SJSA1 (cell line): ENCODE results near the gene GNLY. TPM values are rescaled to one million over a fixed set of nuclear protein-coding genes. Genes with fewer than 3 reads are reported as not detected.

ENCODE experiments used
- DNase-seq, 2 experiments: peaks; one replicate each; pipeline ENCODE4 v3.0.0-alpha.2; 2015 to 2020; ENCODE audit warnings: low spot score in 2 of 2, low read depth in 1 of 2
- H3K27ac ChIP-seq: fragments of 250-450 bp; sonication (Bioruptor Pico); 2 replicates; pipeline ENCODE4 v1.5.1; 2020; ENCODE audit warnings: mild to moderate bottlenecking, moderate library complexity
- H3K27me3 ChIP-seq: fragments of 250-450 bp; sonication (Bioruptor Pico); replicated peaks from 2 replicates; pipeline ENCODE4 v1.5.1; 2020; ENCODE audit warnings: mild to moderate bottlenecking, moderate library complexity
- H3K36me3 ChIP-seq: fragments of 250-450 bp; sonication (Bioruptor Pico); 2 replicates; pipeline ENCODE4 v1.5.1; 2020; ENCODE audit warnings: mild to moderate bottlenecking
- H3K4me1 ChIP-seq: fragments of 250-450 bp; sonication (Bioruptor Pico); replicated peaks from 2 replicates; pipeline ENCODE4 v1.6.1; 2021; ENCODE audit warnings: mild to moderate bottlenecking
- H3K4me3 ChIP-seq: fragments of 250-450 bp; sonication (Bioruptor Pico); 2 replicates; pipeline ENCODE4 v1.5.1; 2020; ENCODE audit warnings: mild to moderate bottlenecking
- H3K9me3 ChIP-seq: fragments of 250-450 bp; sonication (Bioruptor Pico); replicated peaks from 2 replicates; pipeline ENCODE4 v1.5.1; 2020; ENCODE audit warnings: mild to moderate bottlenecking
- total RNA-seq: library from RNA; depleted of rRNA; stranded (reverse); fragments of >200 nt; shearing (Covaris generic); gene quantifications from 2 replicates; pipeline ENCODE4 v1.2.3, GENCODE V29; 2014

GNLY gene
- total RNA-seq, 1 experiment from 2014 or later = not detected

GRCh38 chr2:85714841-85715240, 20.7 kb downstream of the GNLY start:
- H3K36me3 ChIP-seq = no peaks in the 10 kb centered on the region
- no peak for DNase-seq
- 0 out of 2 replicates have a peak, but pooled peaks cover 2% of the 10 kb centered on the region for H3K9me3 ChIP-seq
- no peak overlapping the region for H3K27ac ChIP-seq
- H3K4me3 ChIP-seq = no peak overlapping the region
- H3K4me1 ChIP-seq = peaks cover 27% of the 10 kb centered on the region
- no peaks in the 10 kb centered on the region for H3K27me3 ChIP-seq

- H3K27ac ChIP-seq = no peak overlapping the region
- H3K4me3 ChIP-seq = no peak overlapping the region
- H3K9me3 ChIP-seq = 0 out of 2 replicates have a peak, but pooled peaks cover 2% of the 10 kb centered on the region
- no peaks in the 10 kb centered on the region for H3K27me3 ChIP-seq
- DNase-seq = no peak
- H3K36me3 ChIP-seq = no peaks in the 10 kb centered on the region
- peaks cover 14% of the 10 kb centered on the region for H3K4me1 ChIP-seq
These were observed 22.3 kb downstream of the GNLY start for GRCh38 chr2:85716346-85716914.

- Histone ChIP-seq H3K4me1 (peaks cover 10% of the 10 kb centered on the region), H3K36me3 (no peaks in the 10 kb centered on the region), H3K4me3 (no peak overlapping the region), H3K27me3 (no peaks in the 10 kb centered on the region), H3K27ac (no peak overlapping the region), H3K9me3 (0 out of 2 replicates have a peak, but pooled peaks cover 2% of the 10 kb centered on the region)
- DNase-seq = no peak
These were observed 23.3 kb downstream of the GNLY start for GRCh38 chr2:85717308-85718008.

- peaks cover 10% of the 10 kb centered on the region for H3K4me1 ChIP-seq
- no peaks in the 10 kb centered on the region for H3K36me3 ChIP-seq
- H3K4me3 ChIP-seq = no peak overlapping the region
- H3K27me3 ChIP-seq = no peaks in the 10 kb centered on the region
- H3K9me3 ChIP-seq = 0 out of 2 replicates have a peak, but pooled peaks cover 2% of the 10 kb centered on the region
- no peak overlapping the region for H3K27ac ChIP-seq
- DNase-seq = no peak
These were observed 23.8 kb downstream of the GNLY start for GRCh38 chr2:85718009-85718391.

- no peak for DNase-seq
- Histone ChIP-seq H3K4me1 (peaks cover 10% of the 10 kb centered on the region), H3K36me3 (no peaks in the 10 kb centered on the region), H3K27me3 (no peaks in the 10 kb centered on the region), H3K9me3 (0 out of 2 replicates have a peak, but pooled peaks cover 2% of the 10 kb centered on the region), H3K27ac (no peak overlapping the region), H3K4me3 (no peak overlapping the region)
These were observed 24.8 kb downstream of the GNLY start for GRCh38 chr2:85718885-85719492.

GRCh38 chr2:85719609-85720240, 25.6 kb downstream of the GNLY start:
- Histone ChIP-seq H3K4me1 (peaks cover 9% of the 10 kb centered on the region), H3K36me3 (no peaks in the 10 kb centered on the region), H3K4me3 (no peak overlapping the region), H3K27me3 (no peaks in the 10 kb centered on the region), H3K9me3 (0 out of 2 replicates have a peak, but pooled peaks cover 1% of the 10 kb centered on the region), H3K27ac (no peak overlapping the region)
- no peak for DNase-seq

- Histone ChIP-seq H3K4me3 (no peak overlapping the region), H3K4me1 (peaks cover 7% of the 10 kb centered on the region), H3K9me3 (no peaks in the 10 kb centered on the region), H3K27me3 (no peaks in the 10 kb centered on the region), H3K27ac (no peak overlapping the region), H3K36me3 (no peaks in the 10 kb centered on the region)
- DNase-seq = no peak
These were observed 26.4 kb downstream of the GNLY start for GRCh38 chr2:85720533-85720932.

GRCh38 chr2:85721641-85722040, 27.5 kb downstream of the GNLY start:
- H3K9me3 ChIP-seq = no peaks in the 10 kb centered on the region
- H3K27me3 ChIP-seq = no peaks in the 10 kb centered on the region
- H3K4me3 ChIP-seq = no peak overlapping the region
- H3K27ac ChIP-seq = no peak overlapping the region
- peaks cover 7% of the 10 kb centered on the region for H3K4me1 ChIP-seq
- no peak for DNase-seq
- no peaks in the 10 kb centered on the region for H3K36me3 ChIP-seq

GRCh38 chr2:85722519-85722918, 28.4 kb downstream of the GNLY start:
- DNase-seq = no peak
- Histone ChIP-seq H3K36me3 (no peaks in the 10 kb centered on the region), H3K4me3 (no peak overlapping the region), H3K27me3 (no peaks in the 10 kb centered on the region; the same call in 1 of the 2 replicates), H3K27ac (no peak overlapping the region), H3K9me3 (no peaks in the 10 kb centered on the region), H3K4me1 (peaks cover 5% of the 10 kb centered on the region)

GRCh38 chr2:85723707-85724360, 29.7 kb downstream of the GNLY start:
- Histone ChIP-seq H3K27me3 (no peaks in the 10 kb centered on the region; the same call in 1 of the 2 replicates), H3K9me3 (no peaks in the 10 kb centered on the region), H3K4me3 (no peak overlapping the region), H3K27ac (no peak overlapping the region), H3K4me1 (peaks cover under 1% of the 10 kb centered on the region; the same call in 1 of the 2 replicates), H3K36me3 (no peaks in the 10 kb centered on the region)
- DNase-seq = no peak

GRCh38 chr2:85724731-85725181, 30.6 kb downstream of the GNLY start:
- no peaks in the 10 kb centered on the region for H3K9me3 ChIP-seq
- no peak overlapping the region for H3K27ac ChIP-seq
- no peak for DNase-seq
- no peaks in the 10 kb centered on the region for H3K36me3 ChIP-seq
- peaks cover 5% of the 10 kb centered on the region; the same call in 1 of the 2 replicates for H3K4me1 ChIP-seq
- H3K27me3 ChIP-seq = no peaks in the 10 kb centered on the region; the same call in 1 of the 2 replicates
- no peak overlapping the region for H3K4me3 ChIP-seq

GRCh38 chr2:85725451-85725850, 31.3 kb downstream of the GNLY start:
- no peak overlapping the region for H3K4me3 ChIP-seq
- H3K27me3 ChIP-seq = no peaks in the 10 kb centered on the region; the same call in 1 of the 2 replicates

GRCh38 chr2:85727798-85728197, 33.6 kb downstream of the GNLY start:
- no peak overlapping the region for H3K27ac ChIP-seq
- no peak for DNase-seq

More at GRCh38 chr2:85725451-85725850, 31.3 kb downstream of the GNLY start:
- no peaks in the 10 kb centered on the region for H3K9me3 ChIP-seq
- no peaks in the 10 kb centered on the region for H3K36me3 ChIP-seq
- H3K27ac ChIP-seq = no peak overlapping the region
- peaks cover 5% of the 10 kb centered on the region; the same call in 1 of the 2 replicates for H3K4me1 ChIP-seq
- no peak for DNase-seq

More at GRCh38 chr2:85727798-85728197, 33.6 kb downstream of the GNLY start:
- Histone ChIP-seq H3K27me3 (no peaks in the 10 kb centered on the region; the same call in 1 of the 2 replicates), H3K9me3 (no peaks in the 10 kb centered on the region), H3K4me1 (peaks cover 5% of the 10 kb centered on the region; the same call in 1 of the 2 replicates), H3K4me3 (no peak overlapping the region), H3K36me3 (no peaks in the 10 kb centered on the region)
